Osteoblast (primary cell): ENCODE data around the gene PVR. TPM values are rescaled to one million over a fixed set of nuclear protein-coding genes. Genes with fewer than 3 reads are reported as not detected.
A peak's percentile ranks its signal among the peaks of the same experiment; 100 is the strongest.

Source experiments
- DNase-seq: peaks from one replicate; pipeline ENCODE4 v3.0.0; 2011; ENCODE audit warnings: low spot score, mixed read lengths; ENCODE audit not compliant: insufficient read length; ENCODE audit errors: missing footprints
- H2AFZ ChIP-seq: 2 replicates; pipeline ENCODE4 v1.6.0; 2011; ENCODE audit warnings: mild to moderate bottlenecking, low read length
- H3K27ac ChIP-seq: 2 replicates; pipeline ENCODE4 v1.5.1; 2011; ENCODE audit warnings: mild to moderate bottlenecking, low read depth, low read length, moderate library complexity
- H3K27me3 ChIP-seq: 2 replicates; pipeline ENCODE4 v1.6.0; 2012; ENCODE audit warnings: mild to moderate bottlenecking, control low read depth, inconsistent platforms, low read length, moderate library complexity; ENCODE audit not compliant: insufficient read depth
- H3K36me3 ChIP-seq: 2 replicates; pipeline ENCODE4 v1.5.1; 2011; ENCODE audit warnings: mild to moderate bottlenecking, low read length, control low read depth, moderate library complexity; ENCODE audit not compliant: insufficient read depth
- H3K4me1 ChIP-seq: 2 replicates; pipeline ENCODE4 v1.5.1; 2011; ENCODE audit warnings: mild to moderate bottlenecking, low read length, control low read depth, moderate library complexity; ENCODE audit not compliant: insufficient read depth
- H3K4me2 ChIP-seq: 2 replicates; pipeline ENCODE4 v1.6.0; 2011; ENCODE audit warnings: mild to moderate bottlenecking, low read length; ENCODE audit not compliant: insufficient read depth
- H3K4me3 ChIP-seq: fragments of 200-600 bp; sonication (generic); 3 replicates; pipeline ENCODE4 v1.5.1; 2012; ENCODE audit warnings: mild to moderate bottlenecking, low read length, inconsistent platforms; ENCODE audit not compliant: insufficient read depth
- H3K79me2 ChIP-seq: 2 replicates; pipeline ENCODE4 v1.6.0; 2012; ENCODE audit warnings: mild to moderate bottlenecking, low read length, control low read depth, inconsistent platforms; ENCODE audit not compliant: insufficient read depth
- H3K9me3 ChIP-seq: 2 replicates; pipeline ENCODE4 v1.5.1; 2011; ENCODE audit warnings: low read depth, low read length, control low read depth
- H4K20me1 ChIP-seq: 2 replicates; pipeline ENCODE4 v1.6.0; 2012; ENCODE audit warnings: mild to moderate bottlenecking, low read length, control low read depth; ENCODE audit not compliant: insufficient read depth
- CTCF ChIP-seq: IDR thresholded peaks from 2 replicates; pipeline ENCODE4 v1.5.1; 2011; ENCODE audit warnings: mild to moderate bottlenecking, low read depth, low read length, moderate library complexity; ENCODE audit errors: extremely low read depth
- total RNA-seq: library from RNA; depleted of rRNA; stranded (reverse); fragments of >200 nt; gene quantifications from 2 replicates; pipeline ENCODE4 v1.2.3, GENCODE V29; 2012

The PVR gene
- total RNA-seq, 1 donor = 53.6 TPM

- peaks cover 31% of the 10 kb centered on the region for H3K4me1 ChIP-seq
- H3K4me3 ChIP-seq = peak overlapping the region; percentile 2
- no peak overlapping the region for H2AFZ ChIP-seq
- peak overlapping the region; percentile 78 for H3K27ac ChIP-seq
- no peaks in the 10 kb centered on the region for H3K9me3 ChIP-seq
- no peaks in the 10 kb centered on the region for H3K27me3 ChIP-seq
- H3K36me3 ChIP-seq = no peaks in the 10 kb centered on the region
- no peak for TF ChIP-seq CTCF
- H3K79me2 ChIP-seq = no peaks in the 10 kb centered on the region
- peak; percentile 90 for DNase-seq
- H4K20me1 ChIP-seq = no peaks in the 10 kb centered on the region
- peak overlapping the region; percentile 47 for H3K4me2 ChIP-seq
Measured at GRCh38 chr19:44603201-44603945, 40.3 kb upstream of the PVR start.

- Histone ChIP-seq H3K79me2 (no peaks in the 10 kb centered on the region), H3K27me3 (no peaks in the 10 kb centered on the region), H4K20me1 (no peaks in the 10 kb centered on the region), H3K4me2 (no peak overlapping the region), H3K36me3 (no peaks in the 10 kb centered on the region), H3K4me3 (no peak overlapping the region), H3K4me1 (peaks cover 34% of the 10 kb centered on the region), H2AFZ (no peak overlapping the region), H3K9me3 (no peaks in the 10 kb centered on the region), H3K27ac (no peak overlapping the region)
- TF ChIP-seq CTCF = no peak
- no peak for DNase-seq
Measured at GRCh38 chr19:44604241-44604640, 39.5 kb upstream of the PVR start.

- no peaks in the 10 kb centered on the region for H3K27me3 ChIP-seq
- no peaks in the 10 kb centered on the region for H3K79me2 ChIP-seq
- no peaks in the 10 kb centered on the region for H3K36me3 ChIP-seq
- no peak overlapping the region for H3K4me2 ChIP-seq
- peaks cover 34% of the 10 kb centered on the region for H3K4me1 ChIP-seq
- TF ChIP-seq CTCF = no peak
- H2AFZ ChIP-seq = no peak overlapping the region
- DNase-seq = no peak
- no peak overlapping the region for H3K4me3 ChIP-seq
- H4K20me1 ChIP-seq = no peaks in the 10 kb centered on the region
- H3K27ac ChIP-seq = no peak overlapping the region
- no peaks in the 10 kb centered on the region for H3K9me3 ChIP-seq
Measured at GRCh38 chr19:44605547-44605946, 38.2 kb upstream of the PVR start.

GRCh38 chr19:44607049-44607448 lies 36.7 kb upstream of the PVR start:
- DNase-seq = peak; percentile 61
- no peak overlapping the region for H3K27ac ChIP-seq
- no peaks in the 10 kb centered on the region for H3K79me2 ChIP-seq

More at GRCh38 chr19:44607049-44607448, 36.7 kb upstream of the PVR start:
- no peaks in the 10 kb centered on the region for H4K20me1 ChIP-seq
- H3K9me3 ChIP-seq = no peaks in the 10 kb centered on the region
- no peak overlapping the region for H3K4me2 ChIP-seq
- H3K4me1 ChIP-seq = peaks cover 34% of the 10 kb centered on the region
- no peaks in the 10 kb centered on the region for H3K36me3 ChIP-seq
- no peak overlapping the region for H3K4me3 ChIP-seq
- no peaks in the 10 kb centered on the region for H3K27me3 ChIP-seq
- peak overlapping the region; percentile 50 for H2AFZ ChIP-seq
- TF ChIP-seq CTCF = no peak
